HCT116 (cell line): ENCODE measurements around the gene CDC14B. TPM values are rescaled to one million over a fixed set of nuclear protein-coding genes. Genes with fewer than 3 reads are reported as not detected.

Experiments used
- ATAC-seq: fragments of 200-7000 bp; cut with Tn5 transposase; 2 replicates; pipeline ENCODE4 v1.9.1; 2020; ENCODE audit warnings: mild to moderate bottlenecking, moderate library complexity
- BruUV-seq: library from RNA; stranded (reverse); fragments of 400-500 nt; replicated peaks from 2 replicates; lab custom pipeline; 2021; lab: Mats Ljungman, UMichigan
- CTCF ChIA-PET: fragments of 300-600 bp; sonication (Branson Sonifier 250); formaldehyde crosslinking; loops from one replicate; lab custom pipeline; 2021; ENCODE audit warnings: antibody characterized with exemption; lab: Charles Lee
- POLR2A ChIA-PET: fragments of 300-600, 350-600 bp; sonication (Branson Sonifier 250); formaldehyde crosslinking; loops from one replicate; lab custom pipeline; 2021; ENCODE audit warnings: antibody characterized with exemption; lab: Charles Lee
- RAD21 ChIA-PET, 2 experiments: fragments of 300-600 bp; sonication (Branson Sonifier 250); formaldehyde crosslinking; loops; one replicate each; lab custom pipeline; 2023; ENCODE audit warnings: low total read pairs in 2 of 2; ENCODE audit not compliant: uncharacterized antibody in 2 of 2, unreplicated experiment in 2 of 2, low non-redundant PET in 1 of 2; lab: Charles Lee
- DNase-seq: peaks from one replicate; pipeline ENCODE4 v3.0.0-alpha.2; 2010; ENCODE audit warnings: low read depth, low spot score
- H2AFZ ChIP-seq: fragments of 200-600 bp; shearing (Covaris generic), sonication (generic); 2 replicates; pipeline ENCODE4 v1.6.1; 2017; ENCODE audit warnings: low read depth, mixed run types, mixed read lengths, antibody characterized with exemption, low read length; ENCODE audit not compliant: poor library complexity, severe bottlenecking
- H3K27ac ChIP-seq: 2 replicates; pipeline ENCODE4 v1.5.1; 2012; ENCODE audit warnings: low read depth, low read length
- H3K27me3 ChIP-seq: fragments of 200-600 bp; sonication (generic); 2 replicates; pipeline ENCODE4 v1.6.1; 2016; ENCODE audit warnings: mixed run types, low read length, mixed read lengths; ENCODE audit not compliant: insufficient read depth
- H3K36me3 ChIP-seq, 2 experiments: fragments of 200-500 bp in 1 of 2; fragments of 200-600 bp in 1 of 2; sonication (Bioruptor generic) in 1 of 2; sonication (generic) in 1 of 2; 2 replicates each; pipeline versions ENCODE4 v1.5.1 to v1.6.1; 2014 to 2016; ENCODE audit warnings: low read length in 2 of 2, inconsistent platforms in 1 of 2, mixed read lengths in 1 of 2, mixed run types in 1 of 2; ENCODE audit not compliant: insufficient read depth in 2 of 2, control insufficient read depth in 1 of 2
- H3K4me1 ChIP-seq, 2 experiments: fragments of 200-600 bp in 1 of 2; sonication (generic) in 1 of 2; 2 replicates each; pipeline versions ENCODE4 v1.5.1 to v1.6.1; 2012 to 2017; ENCODE audit warnings: low read length in 2 of 2, inconsistent platforms in 1 of 2, mild to moderate bottlenecking in 1 of 2, mixed read lengths in 1 of 2, mixed run types in 1 of 2, moderate library complexity in 1 of 2; ENCODE audit not compliant: insufficient read depth in 2 of 2, control insufficient read depth in 1 of 2
- H3K4me2 ChIP-seq: fragments of 200-600 bp; sonication (generic); 2 replicates; pipeline ENCODE4 v1.6.1; 2017; ENCODE audit warnings: mixed run types, low read length, mixed read lengths
- H3K4me3 ChIP-seq, 2 experiments: fragments of 200-600 bp in 1 of 2; sonication (generic) in 1 of 2; replicated peaks in 1 of 2; 2 replicates each; pipeline ENCODE4 v1.5.1; 2011 to 2016; ENCODE audit warnings: low read length in 2 of 2, control low read depth in 1 of 2, low read depth in 1 of 2, mild to moderate bottlenecking in 1 of 2, mixed read lengths in 1 of 2, mixed run types in 1 of 2
- H3K79me2 ChIP-seq: fragments of 200-600 bp; sonication (generic); 2 replicates; pipeline ENCODE4 v1.6.1; 2017; ENCODE audit warnings: mild to moderate bottlenecking, mixed run types, low read length, moderate library complexity, mixed read lengths; ENCODE audit not compliant: insufficient read depth
- H3K9ac ChIP-seq: fragments of 200-600 bp; sonication (generic); 2 replicates; pipeline ENCODE4 v1.6.1; 2016; ENCODE audit warnings: low read length, mixed read lengths
- H3K9me2 ChIP-seq: fragments of 200-600 bp; sonication (generic), shearing (Covaris generic); 2 replicates; pipeline ENCODE4 v1.6.1; 2017; ENCODE audit warnings: mixed run types, mild to moderate bottlenecking, moderate library complexity; ENCODE audit not compliant: insufficient read depth
- H3K9me3 ChIP-seq, 2 experiments: fragments of 200-500 bp in 1 of 2; fragments of 200-600 bp in 1 of 2; sonication (Bioruptor generic) in 1 of 2; sonication (generic) in 1 of 2; 2 replicates each; pipeline ENCODE4 v1.6.1; 2014 to 2017; ENCODE audit warnings: low read length in 2 of 2, mixed read lengths in 2 of 2, inconsistent platforms in 1 of 2, low read depth in 1 of 2, mild to moderate bottlenecking in 1 of 2, mixed run types in 1 of 2, moderate library complexity in 1 of 2; ENCODE audit not compliant: control insufficient read depth in 1 of 2, insufficient read depth in 1 of 2
- H4K20me1 ChIP-seq: fragments of 200-600 bp; sonication (generic), shearing (Covaris generic); 2 replicates; pipeline ENCODE4 v1.6.1; 2017; ENCODE audit warnings: mixed run types, mild to moderate bottlenecking, moderate library complexity; ENCODE audit not compliant: insufficient read depth
- CEBPB ChIP-seq: IDR thresholded peaks from 2 replicates; pipeline ENCODE4 v1.6.1; 2012; ENCODE audit warnings: low read depth
- CTCF ChIP-seq, 3 experiments: fragments of 200-600 bp in 1 of 3; sonication (generic) in 1 of 3; IDR thresholded peaks in 2 of 3; conservative IDR thresholded peaks in 1 of 3; 2 replicates each; pipeline ENCODE4 v1.5.1; 2012 to 2017; ENCODE audit warnings: low read depth in 2 of 3, low read length in 2 of 3, antibody characterized with exemption in 1 of 3, borderline replicate concordance in 1 of 3, control low read depth in 1 of 3, mild to moderate bottlenecking in 1 of 3, mixed read lengths in 1 of 3, mixed run types in 1 of 3, moderate library complexity in 1 of 3; ENCODE audit not compliant: insufficient read depth in 1 of 3
- EZH2 ChIP-seq: fragments of 200-600 bp; sonication (generic); IDR thresholded peaks from 2 replicates; pipeline ENCODE4 v1.6.1; 2017; ENCODE audit warnings: antibody characterized with exemption, mixed run types
- FOSL1 ChIP-seq: IDR thresholded peaks from 2 replicates; pipeline ENCODE4 v1.6.1; 2012; ENCODE audit warnings: low read depth
- MAX ChIP-seq: IDR thresholded peaks from 2 replicates; pipeline ENCODE4 v1.6.1; 2012
- REST ChIP-seq: IDR thresholded peaks from 2 replicates; pipeline ENCODE4 v1.6.1; 2012; ENCODE audit warnings: low read depth
- SP1 ChIP-seq: IDR thresholded peaks from 2 replicates; pipeline ENCODE4 v1.6.1; 2012; ENCODE audit warnings: low read depth
- TCF7L2 ChIP-seq: IDR thresholded peaks from 2 replicates; pipeline ENCODE4 v1.7.0; 2011; ENCODE audit warnings: borderline replicate concordance, inconsistent platforms; ENCODE audit not compliant: insufficient read depth, insufficient read length; ENCODE audit errors: extremely low read depth
- YY1 ChIP-seq: IDR thresholded peaks from 2 replicates; pipeline ENCODE4 v1.6.1; 2011; ENCODE audit warnings: low read length, low read depth, moderate library complexity, mild to moderate bottlenecking; ENCODE audit not compliant: insufficient replicate concordance; ENCODE audit errors: extremely low read depth
- ZNF274 ChIP-seq: fragments of 200-500 bp; sonication (Bioruptor generic); IDR thresholded peaks from 2 replicates; pipeline ENCODE4 v1.6.1; 2014; ENCODE audit warnings: mild to moderate bottlenecking, low read depth, low read length, inconsistent platforms
- intact Hi-C: fragments of 100-400 bp; cut with micrococcal nuclease; formaldehyde crosslinking; loops from 2 replicates; pipeline ENCODE4 v1.10.0; 2022
- total RNA-seq: library from RNA; stranded (reverse); gene quantifications from one replicate; pipeline ENCODE4 v1.2.1, GENCODE V29; 2021; ENCODE audit not compliant: unreplicated experiment

CDC14B gene
- total RNA-seq, 1 experiment from 2014 or later = 21.6 TPM

GRCh38 chr9:96460882-96461281, 158.8 kb downstream of the CDC14B start:
- intact Hi-C loops = no loop called here
- no peak for DNase-seq
- H3K27me3 ChIP-seq = no peaks in the 10 kb centered on the region
- H2AFZ ChIP-seq = no peak overlapping the region
- POLR2A ChIA-PET = no interaction called here
- H3K36me3 ChIP-seq = peaks cover 2 to 3% of the 10 kb centered on the region in 2 experiments; a peak in 2 of 4 replicates
- H3K4me3 ChIP-seq = no peak overlapping the region
- H3K9me3 ChIP-seq = no peaks in the 10 kb centered on the region
- TF ChIP-seq ZNF274 (no peak), SP1 (no peak), CTCF (IDR thresholded peaks at IDR 0.05 in 2 of 3, conservative IDR thresholded peaks at IDR 0.05 in 1 of 3; ENCODE audit: borderline replicate concordance in 1 of 3, insufficient read depth in 1 of 3, low read depth in 2 of 3, low read length in 2 of 3) (no peak)
- 0 out of 4 replicates have a peak, but pooled peaks cover 0 to 2% of the 10 kb centered on the region in 2 experiments for H3K4me1 ChIP-seq
- no peak overlapping the region for H3K4me2 ChIP-seq
- ATAC-seq = no peak
- no peaks in the 10 kb centered on the region for H4K20me1 ChIP-seq
- H3K27ac ChIP-seq = no peak overlapping the region
- no peaks in the 10 kb centered on the region for H3K79me2 ChIP-seq
- RAD21 ChIA-PET = no interaction called here
- H3K9ac ChIP-seq = no peak overlapping the region
- BruUV-seq = no TSS peak
- CTCF ChIA-PET = no interaction called here
- H3K9me2 ChIP-seq = no peaks in the 10 kb centered on the region

- Histone ChIP-seq H3K4me2 (no peak overlapping the region), H3K9me3 (no peaks in the 10 kb centered on the region), H2AFZ (no peak overlapping the region), H3K9me2 (no peaks in the 10 kb centered on the region), H3K27ac (no peak overlapping the region), H3K4me1 (0 out of 4 replicates have a peak, but pooled peaks cover 0 to 2% of the 10 kb centered on the region in 2 experiments), H4K20me1 (no peaks in the 10 kb centered on the region), H3K79me2 (no peaks in the 10 kb centered on the region), H3K36me3 (peaks cover 0 to 3% of the 10 kb centered on the region in 2 experiments; a peak in 2 of 4 replicates), H3K9ac (no peak overlapping the region), H3K27me3 (no peaks in the 10 kb centered on the region), H3K4me3 (no peak overlapping the region)
- no peak for DNase-seq
- CTCF ChIA-PET = no interaction called here
- no peak for TF ChIP-seq TCF7L2
- TF ChIP-seq FOSL1 = no peak
- TF ChIP-seq MAX = no peak
- TF ChIP-seq CTCF (IDR thresholded peaks at IDR 0.05 in 2 of 3, conservative IDR thresholded peaks at IDR 0.05 in 1 of 3; ENCODE audit: borderline replicate concordance in 1 of 3, insufficient read depth in 1 of 3, low read depth in 2 of 3, low read length in 2 of 3) = no peak
- no peak for TF ChIP-seq EZH2
- no peak for TF ChIP-seq CEBPB
- no peak for TF ChIP-seq YY1
- TF ChIP-seq REST = no peak
- TF ChIP-seq ZNF274 = no peak
- RAD21 ChIA-PET = no interaction called here
- POLR2A ChIA-PET = no interaction called here
- no TSS peak for BruUV-seq
- intact Hi-C loops = no loop called here
- no peak for ATAC-seq
Observed at GRCh38 chr9:96460470-96460869, 159.2 kb downstream of the CDC14B start.
